ENCODE measurements around the gene PPP3CA. TPM values are rescaled to one million over a fixed set of nuclear protein-coding genes. Genes with fewer than 3 reads are reported as not detected.

PPP3CA gene
- total RNA-seq, 1 donor from 2014 or later: 64.5 TPM

DNA sequence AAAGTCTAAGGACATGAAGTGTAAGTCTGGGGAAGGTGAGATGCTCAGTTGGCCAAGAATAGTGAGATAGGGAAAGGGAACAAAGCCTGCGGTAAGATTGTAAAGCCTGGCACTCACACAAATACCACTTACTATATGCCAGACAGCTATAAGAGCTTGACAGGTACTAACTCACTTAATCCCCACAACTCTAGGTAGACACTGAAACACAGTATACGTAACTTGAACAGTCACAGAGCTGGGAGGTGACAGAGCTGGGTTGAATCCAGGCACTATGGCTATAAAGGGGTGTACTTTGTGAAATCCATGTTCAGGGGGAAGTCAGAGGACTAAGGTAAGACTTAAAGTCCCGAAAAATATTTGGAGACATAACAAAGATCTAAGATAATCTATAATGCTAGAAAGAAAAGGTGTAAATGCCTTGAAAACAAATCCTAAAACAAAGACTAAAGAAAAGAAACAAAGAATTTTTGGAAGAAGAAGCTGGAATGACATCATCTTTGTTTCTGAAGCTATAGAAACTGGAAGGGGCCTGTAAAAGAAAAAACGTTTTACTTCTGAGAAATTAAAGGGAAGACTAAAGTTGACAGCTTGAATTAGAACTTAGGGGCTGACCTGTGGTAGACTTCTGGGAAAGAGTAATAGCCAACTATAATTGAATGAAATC lies 172.5 kb downstream of the PPP3CA start:
- no peak for TF ChIP-seq CTCF (IDR thresholded peaks at IDR 0.05)
- no peaks in the 10 kb centered on the region for H3K36me3 ChIP-seq
- intact Hi-C loops (cut with DNase I): loop anchor here (10.0 kb wide), 1 partner anchor 1080 kb away; no protein-coding TSS in a partner anchor
- no peaks in the 10 kb centered on the region for H3K9me3 ChIP-seq
- H3K27me3 ChIP-seq: no peaks in the 10 kb centered on the region
- no peaks in the 10 kb centered on the region for H3K4me1 ChIP-seq
- DNase-seq (ENCODE audit: low spot score in 2 of 2): no peak
- no peak overlapping the region for H3K4me3 ChIP-seq
- H3K27ac ChIP-seq: no peak overlapping the region

- H3K27me3 ChIP-seq: no peaks in the 10 kb centered on the region
- intact Hi-C loops (cut with DNase I): loop anchor here (10.0 kb wide), 1 partner anchor 1078 kb away; no protein-coding TSS in a partner anchor
- H3K9me3 ChIP-seq: no peaks in the 10 kb centered on the region
- H3K36me3 ChIP-seq: no peaks in the 10 kb centered on the region
- no peaks in the 10 kb centered on the region for H3K4me1 ChIP-seq
- TF ChIP-seq CTCF (IDR thresholded peaks at IDR 0.05): no peak
- DNase-seq (ENCODE audit: low spot score in 2 of 2): no peak
- H3K27ac ChIP-seq: no peak overlapping the region
- H3K4me3 ChIP-seq: no peak overlapping the region
Observed at GRCh38 chr4:101172369-101172768, 175.0 kb downstream of the PPP3CA start.

- Histone ChIP-seq H3K9me3 (no peaks in the 10 kb centered on the region), H3K27ac (no peak overlapping the region), H3K27me3 (no peaks in the 10 kb centered on the region), H3K36me3 (no peaks in the 10 kb centered on the region), H3K4me3 (no peak overlapping the region), H3K4me1 (no peaks in the 10 kb centered on the region)
- no peak for DNase-seq (ENCODE audit: low spot score in 2 of 2)
- intact Hi-C loops (cut with DNase I): loop anchor here (10.0 kb wide), 1 partner anchor 1077 kb away; no protein-coding TSS in a partner anchor
- TF ChIP-seq CTCF (IDR thresholded peaks at IDR 0.05): no peak
Observed at GRCh38 chr4:101171747-101172146, 175.6 kb downstream of the PPP3CA start.

GRCh38 chr4:101169044-101170014 lies 178.0 kb downstream of the PPP3CA start:
- H3K9me3 ChIP-seq: no peaks in the 10 kb centered on the region
- H3K36me3 ChIP-seq: no peaks in the 10 kb centered on the region
- peak in 1 of 2 donors; percentile 64 for DNase-seq (ENCODE audit: low spot score in 2 of 2)
- no peak overlapping the region for H3K27ac ChIP-seq
- H3K27me3 ChIP-seq: no peaks in the 10 kb centered on the region
- no peaks in the 10 kb centered on the region for H3K4me1 ChIP-seq
- TF ChIP-seq CTCF (IDR thresholded peaks at IDR 0.05): peak; percentile 25 to 59 (median 44)
- intact Hi-C loops (cut with DNase I): loop anchor here (10.0 kb wide), 1 partner anchor 1075 kb away; no protein-coding TSS in a partner anchor
- H3K4me3 ChIP-seq: no peak overlapping the region

DNA sequence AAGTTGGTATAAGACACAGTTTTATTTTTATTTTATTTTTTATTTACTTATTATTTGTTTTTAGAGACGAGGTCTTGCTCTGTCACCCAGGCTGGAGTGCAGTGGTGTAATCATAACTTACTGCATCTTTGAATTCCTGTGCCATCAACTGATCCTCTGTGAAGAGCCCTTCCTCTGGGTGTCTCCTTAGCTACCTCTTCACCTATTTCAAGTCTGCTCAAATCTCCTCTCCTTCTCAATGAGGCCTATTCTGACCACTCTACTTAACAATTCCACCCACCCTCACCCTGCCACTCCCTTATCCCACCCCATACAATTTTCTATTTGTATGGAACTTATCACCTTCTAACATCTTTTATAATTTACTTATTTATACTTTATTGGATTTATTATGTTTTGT lies 183.4 kb downstream of the PPP3CA start:
- no peak overlapping the region for H3K4me3 ChIP-seq
- DNase-seq (ENCODE audit: low spot score in 2 of 2): no peak
- no peaks in the 10 kb centered on the region for H3K4me1 ChIP-seq
- intact Hi-C loops (cut with DNase I): no loop called here
- no peaks in the 10 kb centered on the region for H3K27me3 ChIP-seq
- H3K9me3 ChIP-seq: no peaks in the 10 kb centered on the region
- no peaks in the 10 kb centered on the region for H3K36me3 ChIP-seq
- no peak overlapping the region for H3K27ac ChIP-seq
- TF ChIP-seq CTCF (IDR thresholded peaks at IDR 0.05): no peak
